ENCODE results near the gene PTPRG.

Gene PTPRG

GRCh38 chr3:61650719-61651410 lies 89.5 kb downstream of the PTPRG start:
- TF ChIP-seq TAF1 (IDR thresholded peaks at IDR 0.05; ENCODE audit: low read depth): no peak
- no peak for TF ChIP-seq TCF12 (IDR thresholded peaks at IDR 0.05; ENCODE audit: low read depth)

- TF ChIP-seq TAF1 (IDR thresholded peaks at IDR 0.05; ENCODE audit: low read depth) (no peak), ZBTB7A (IDR thresholded peaks at IDR 0.05; ENCODE audit: low read depth) (no peak)
- TF ChIP-seq, protein P1, sequence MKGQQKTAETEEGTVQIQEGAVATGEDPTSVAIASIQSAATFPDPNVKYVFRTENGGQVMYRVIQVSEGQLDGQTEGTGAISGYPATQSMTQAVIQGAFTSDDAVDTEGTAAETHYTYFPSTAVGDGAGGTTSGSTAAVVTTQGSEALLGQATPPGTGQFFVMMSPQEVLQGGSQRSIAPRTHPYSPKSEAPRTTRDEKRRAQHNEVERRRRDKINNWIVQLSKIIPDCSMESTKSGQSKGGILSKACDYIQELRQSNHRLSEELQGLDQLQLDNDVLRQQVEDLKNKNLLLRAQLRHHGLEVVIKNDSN (IDR thresholded peaks at IDR 0.05): no peak
Measured at GRCh38 chr3:61657689-61658088, 96.3 kb downstream of the PTPRG start.

GRCh38 chr3:61662861-61663260 lies 101.5 kb downstream of the PTPRG start:
- TF ChIP-seq TEAD4 (IDR thresholded peaks at IDR 0.05): no peak
- TF ChIP-seq EP300 (IDR thresholded peaks at IDR 0.05; ENCODE audit: borderline replicate concordance): no peak
- no peak for TF ChIP-seq CREB1 (IDR thresholded peaks at IDR 0.05; ENCODE audit: low read depth)
- TF ChIP-seq MAX (IDR thresholded peaks at IDR 0.05): no peak
- TF ChIP-seq RAD21 (IDR thresholded peaks at IDR 0.05; ENCODE audit: low read depth): no peak
- no peak for TF ChIP-seq NFIC (IDR thresholded peaks at IDR 0.05)
- TF ChIP-seq, protein P1 (IDR thresholded peaks at IDR 0.05): no peak
- no peak for TF ChIP-seq EGR1 (IDR thresholded peaks at IDR 0.05)
- TF ChIP-seq ZBTB7A (IDR thresholded peaks at IDR 0.05; ENCODE audit: low read depth): no peak
- no peak for TF ChIP-seq TCF12 (IDR thresholded peaks at IDR 0.05; ENCODE audit: low read depth)
- TF ChIP-seq FOXM1 (IDR thresholded peaks at IDR 0.05; ENCODE audit: borderline replicate concordance, low read depth): no peak
- TF ChIP-seq TAF1 (IDR thresholded peaks at IDR 0.05; ENCODE audit: low read depth): no peak
- no peak for TF ChIP-seq CEBPB (IDR thresholded peaks at IDR 0.05)
- TF ChIP-seq, protein P2, sequence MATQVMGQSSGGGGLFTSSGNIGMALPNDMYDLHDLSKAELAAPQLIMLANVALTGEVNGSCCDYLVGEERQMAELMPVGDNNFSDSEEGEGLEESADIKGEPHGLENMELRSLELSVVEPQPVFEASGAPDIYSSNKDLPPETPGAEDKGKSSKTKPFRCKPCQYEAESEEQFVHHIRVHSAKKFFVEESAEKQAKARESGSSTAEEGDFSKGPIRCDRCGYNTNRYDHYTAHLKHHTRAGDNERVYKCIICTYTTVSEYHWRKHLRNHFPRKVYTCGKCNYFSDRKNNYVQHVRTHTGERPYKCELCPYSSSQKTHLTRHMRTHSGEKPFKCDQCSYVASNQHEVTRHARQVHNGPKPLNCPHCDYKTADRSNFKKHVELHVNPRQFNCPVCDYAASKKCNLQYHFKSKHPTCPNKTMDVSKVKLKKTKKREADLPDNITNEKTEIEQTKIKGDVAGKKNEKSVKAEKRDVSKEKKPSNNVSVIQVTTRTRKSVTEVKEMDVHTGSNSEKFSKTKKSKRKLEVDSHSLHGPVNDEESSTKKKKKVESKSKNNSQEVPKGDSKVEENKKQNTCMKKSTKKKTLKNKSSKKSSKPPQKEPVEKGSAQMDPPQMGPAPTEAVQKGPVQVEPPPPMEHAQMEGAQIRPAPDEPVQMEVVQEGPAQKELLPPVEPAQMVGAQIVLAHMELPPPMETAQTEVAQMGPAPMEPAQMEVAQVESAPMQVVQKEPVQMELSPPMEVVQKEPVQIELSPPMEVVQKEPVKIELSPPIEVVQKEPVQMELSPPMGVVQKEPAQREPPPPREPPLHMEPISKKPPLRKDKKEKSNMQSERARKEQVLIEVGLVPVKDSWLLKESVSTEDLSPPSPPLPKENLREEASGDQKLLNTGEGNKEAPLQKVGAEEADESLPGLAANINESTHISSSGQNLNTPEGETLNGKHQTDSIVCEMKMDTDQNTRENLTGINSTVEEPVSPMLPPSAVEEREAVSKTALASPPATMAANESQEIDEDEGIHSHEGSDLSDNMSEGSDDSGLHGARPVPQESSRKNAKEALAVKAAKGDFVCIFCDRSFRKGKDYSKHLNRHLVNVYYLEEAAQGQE (IDR thresholded peaks at IDR 0.05; ENCODE audit: low read depth): no peak
- no peak for TF ChIP-seq YY1 (IDR thresholded peaks at IDR 0.05; ENCODE audit: low read depth)

DNA sequence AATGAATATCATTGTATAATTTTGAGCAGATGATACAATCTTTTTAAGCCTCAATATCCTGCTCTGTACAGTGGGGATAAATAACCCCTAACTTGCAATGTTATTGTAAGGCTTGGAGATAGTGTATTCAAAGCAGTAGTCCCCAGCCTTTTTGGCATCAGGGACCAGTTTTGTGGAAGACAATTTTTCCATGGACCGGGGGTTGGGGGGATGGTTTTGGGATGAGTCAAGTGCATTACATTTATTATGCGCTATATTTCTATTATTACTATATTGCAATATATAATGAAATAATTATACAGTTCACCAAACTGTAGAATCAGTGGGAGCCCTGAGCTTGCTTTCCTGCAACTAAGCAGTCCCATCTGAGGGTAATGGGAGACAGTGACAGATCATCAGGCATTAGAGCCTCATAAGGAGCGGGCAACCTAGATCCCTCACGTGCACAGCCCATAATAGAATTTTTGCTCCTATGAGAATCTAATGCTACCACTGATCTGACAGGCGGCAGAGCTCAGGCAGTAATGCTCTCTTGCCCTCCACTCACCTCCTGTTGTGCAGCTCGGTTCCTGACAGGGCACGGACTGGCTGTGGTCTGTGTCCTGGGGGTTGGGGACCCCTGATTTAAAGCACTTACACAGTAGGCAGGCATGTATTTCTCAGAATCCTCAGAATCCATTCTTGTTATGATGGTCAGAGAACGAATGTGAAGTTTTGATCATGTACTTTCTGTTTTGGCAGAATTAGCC lies 102.2 kb downstream of the PTPRG start:
- TF ChIP-seq ZBTB7A (IDR thresholded peaks at IDR 0.05; ENCODE audit: low read depth): peak; percentile 88
- TF ChIP-seq, protein P1 (IDR thresholded peaks at IDR 0.05): no peak

- TF ChIP-seq CREB1 (IDR thresholded peaks at IDR 0.05; ENCODE audit: low read depth) (peak; percentile 15; the same call in 1 of the 2 replicates), NFIC (IDR thresholded peaks at IDR 0.05) (peak; percentile 98), TAF1 (IDR thresholded peaks at IDR 0.05; ENCODE audit: low read depth) (no peak), TEAD4 (IDR thresholded peaks at IDR 0.05) (peak; percentile 100), CEBPB (IDR thresholded peaks at IDR 0.05) (peak; percentile 58), ZBTB7A (IDR thresholded peaks at IDR 0.05; ENCODE audit: low read depth) (peak; percentile 8; the same call in 1 of the 2 replicates), YY1 (IDR thresholded peaks at IDR 0.05; ENCODE audit: low read depth) (peak; percentile 78; the same call in 1 of the 2 replicates), TCF12 (IDR thresholded peaks at IDR 0.05; ENCODE audit: low read depth) (peak; percentile 99), RAD21 (IDR thresholded peaks at IDR 0.05; ENCODE audit: low read depth) (peak; percentile 44), MAX (IDR thresholded peaks at IDR 0.05) (peak; percentile 64; the same call in 1 of the 2 replicates), FOXM1 (IDR thresholded peaks at IDR 0.05; ENCODE audit: borderline replicate concordance, low read depth) (peak; percentile 95), EP300 (IDR thresholded peaks at IDR 0.05; ENCODE audit: borderline replicate concordance) (peak; percentile 99), EGR1 (IDR thresholded peaks at IDR 0.05) (no peak)
- TF ChIP-seq, protein P2 (IDR thresholded peaks at IDR 0.05; ENCODE audit: low read depth): no peak
- TF ChIP-seq, protein P1 (IDR thresholded peaks at IDR 0.05): peak; percentile 36
Measured at GRCh38 chr3:61664105-61664482, 102.7 kb downstream of the PTPRG start.
